H1 (cell line): Measurements from ENCODE around the gene ELP5.

Experiments
- SRF ChIP-seq: IDR thresholded peaks from 2 replicates; pipeline ENCODE4 v1.6.1; 2011; ENCODE audit warnings: mild to moderate bottlenecking, low read depth, low read length, moderate library complexity
- TF ChIP-seq, protein P1 (sequence below), 3 experiments: IDR thresholded peaks; 1 replicate in 2 of 3; 2 replicates in 1 of 3; pipeline versions ENCODE4 v1.5.1 to v1.6.1; 2011; ENCODE audit warnings: low read length in 3 of 3, mild to moderate bottlenecking in 3 of 3, inconsistent platforms in 2 of 3, low read depth in 1 of 3, moderate library complexity in 1 of 3; ENCODE audit not compliant: insufficient read depth in 1 of 3; ENCODE audit errors: control extremely low read depth in 1 of 3

DNA sequence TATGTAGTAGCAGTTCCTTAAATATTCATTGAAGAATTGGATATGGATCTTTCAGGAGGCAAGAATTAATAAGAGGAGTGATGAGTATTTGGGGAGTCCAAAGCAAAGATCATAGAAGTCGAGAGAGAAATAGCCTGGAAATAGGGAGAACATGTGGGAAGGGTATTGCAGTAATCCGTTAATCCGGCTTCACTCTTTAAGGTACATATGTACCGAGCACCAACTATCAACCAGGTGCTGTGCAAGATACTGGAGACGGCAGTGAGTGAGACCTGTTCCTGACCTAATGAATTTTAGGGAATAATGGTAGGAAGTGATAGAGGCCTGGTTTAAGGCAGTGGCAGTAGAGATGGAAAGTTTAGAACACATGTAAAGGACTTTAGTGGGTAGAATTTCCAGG lies 1.1 kb downstream of the ELP5 start:
- TF ChIP-seq, protein P1, sequence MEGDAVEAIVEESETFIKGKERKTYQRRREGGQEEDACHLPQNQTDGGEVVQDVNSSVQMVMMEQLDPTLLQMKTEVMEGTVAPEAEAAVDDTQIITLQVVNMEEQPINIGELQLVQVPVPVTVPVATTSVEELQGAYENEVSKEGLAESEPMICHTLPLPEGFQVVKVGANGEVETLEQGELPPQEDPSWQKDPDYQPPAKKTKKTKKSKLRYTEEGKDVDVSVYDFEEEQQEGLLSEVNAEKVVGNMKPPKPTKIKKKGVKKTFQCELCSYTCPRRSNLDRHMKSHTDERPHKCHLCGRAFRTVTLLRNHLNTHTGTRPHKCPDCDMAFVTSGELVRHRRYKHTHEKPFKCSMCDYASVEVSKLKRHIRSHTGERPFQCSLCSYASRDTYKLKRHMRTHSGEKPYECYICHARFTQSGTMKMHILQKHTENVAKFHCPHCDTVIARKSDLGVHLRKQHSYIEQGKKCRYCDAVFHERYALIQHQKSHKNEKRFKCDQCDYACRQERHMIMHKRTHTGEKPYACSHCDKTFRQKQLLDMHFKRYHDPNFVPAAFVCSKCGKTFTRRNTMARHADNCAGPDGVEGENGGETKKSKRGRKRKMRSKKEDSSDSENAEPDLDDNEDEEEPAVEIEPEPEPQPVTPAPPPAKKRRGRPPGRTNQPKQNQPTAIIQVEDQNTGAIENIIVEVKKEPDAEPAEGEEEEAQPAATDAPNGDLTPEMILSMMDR (IDR thresholded peaks at IDR 0.05; ENCODE audit: control extremely low read depth in 1 of 3, insufficient read depth in 1 of 3, low read depth in 1 of 3, low read length in 3 of 3) = no peak
- no peak for TF ChIP-seq SRF
